Mammary microvascular endothelial cell (primary cell): Measurements from ENCODE around the gene ASPA. TPM values are rescaled to one million over a fixed set of nuclear protein-coding genes. Genes with fewer than 3 reads are reported as not detected.

Experiments
- total RNA-seq: library from RNA; depleted of rRNA; stranded (reverse); fragments of >200 nt; gene quantifications from 2 replicates; pipeline ENCODE4 v1.2.3, GENCODE V29; 2015

The ASPA gene
- 0.13 TPM in 1 of 2 replicates, not detected in the other for total RNA-seq

DNA sequence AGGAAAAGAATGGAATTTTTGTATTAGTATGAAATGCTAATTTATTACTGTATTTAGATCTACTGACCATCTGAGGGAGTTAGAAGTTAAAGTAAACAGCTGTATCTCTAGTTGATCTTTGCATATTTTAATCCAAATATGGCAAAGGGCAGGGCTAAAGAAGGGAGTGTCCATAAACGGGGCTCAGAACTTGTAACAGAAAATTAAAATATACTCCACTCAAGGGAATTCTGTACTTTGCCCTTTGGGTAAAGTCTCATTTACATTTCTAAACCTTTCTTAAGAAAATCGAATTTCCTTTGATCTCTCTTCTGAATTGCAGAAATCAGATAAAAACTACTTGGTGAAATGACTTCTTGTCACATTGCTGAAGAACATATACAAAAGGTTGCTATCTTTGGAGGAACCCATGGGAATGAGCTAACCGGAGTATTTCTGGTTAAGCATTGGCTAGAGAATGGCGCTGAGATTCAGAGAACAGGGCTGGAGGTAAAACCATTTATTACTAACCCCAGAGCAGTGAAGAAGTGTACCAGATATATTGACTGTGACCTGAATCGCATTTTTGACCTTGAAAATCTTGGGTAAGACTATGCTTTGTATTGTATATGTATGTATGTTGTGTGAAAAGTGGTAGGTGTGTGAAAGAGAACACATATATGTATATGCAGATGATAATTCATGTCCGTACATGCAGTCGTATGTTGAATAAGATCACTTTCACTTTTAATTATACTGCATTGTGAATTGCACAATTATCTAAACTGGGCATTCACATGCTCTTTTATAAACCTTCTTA, at the start of gene ASPA:
Gene ASPA, plus strand, starts transcription at position 186 of the 799 bp plus-strand sequence. Its CDS starts 163 bp downstream, at position 349.

DNA sequence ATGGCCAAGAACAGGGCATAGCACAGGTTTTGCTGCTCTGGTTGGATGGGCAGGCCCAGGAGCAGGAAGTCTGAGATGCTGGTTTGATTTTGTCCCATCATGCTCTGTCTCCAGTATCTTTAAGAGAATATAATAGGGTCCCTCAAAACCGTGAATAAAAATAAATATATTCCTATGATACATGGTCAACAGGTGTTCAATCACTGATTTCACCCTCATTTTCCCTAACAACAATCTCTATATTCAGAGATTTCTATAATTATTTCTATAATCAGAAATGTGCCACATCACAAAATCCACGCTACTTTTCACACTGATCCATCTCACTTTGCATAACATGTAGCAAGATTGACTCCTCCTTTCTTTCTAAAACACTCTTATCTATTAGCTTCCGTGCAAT, 42.1 kb upstream of the ASPA start, which contains the start of gene OR1E2:
Gene OR1E2, minus strand, starts transcription at position 101 of the 400 bp plus-strand sequence. Its CDS starts 0 bp downstream, at position 101.

DNA sequence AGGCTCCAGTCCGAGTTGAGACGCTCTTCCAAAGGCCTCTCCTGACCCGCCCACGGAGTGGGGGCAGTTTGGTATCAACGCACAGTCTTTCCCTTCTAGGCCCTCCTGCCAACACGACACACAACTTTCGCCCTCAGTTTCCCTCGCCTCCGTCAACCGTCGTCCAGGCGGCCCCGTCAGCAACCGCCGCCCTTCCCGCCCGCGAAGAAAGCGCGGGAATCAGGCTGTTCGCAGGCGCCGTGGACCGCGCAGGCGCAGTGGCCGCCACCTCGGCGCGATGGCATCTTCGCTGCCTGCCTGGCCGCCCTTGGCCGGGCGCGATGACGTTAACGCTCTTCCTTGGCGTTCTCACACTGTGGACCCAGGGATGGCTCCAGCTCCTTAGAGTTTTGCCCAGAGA, 4.2 kb upstream of the ASPA start, which contains the start of gene SPATA22:
Gene SPATA22, minus strand, starts transcription at position 221 of the 400 bp plus-strand sequence. CDS start 2,494 bp downstream, outside the sequence.

Other genes with a start within 250 kb of the ASPA start
- not detected in 2 replicates for gene OR3A1, start 177.6 kb upstream of the ASPA start, total RNA-seq
- not detected in 2 replicates for gene OR3A2, start 89.7 kb upstream of the ASPA start, total RNA-seq
- gene OR1E1, start 77.6 kb upstream of the ASPA start, total RNA-seq = not detected in 2 replicates
- gene OR3A3, start 64.6 kb upstream of the ASPA start, total RNA-seq = not detected in 2 replicates
- gene OR1E2, start 42.2 kb upstream of the ASPA start, total RNA-seq = not detected in 2 replicates
- not detected in 2 replicates for gene SPATA22, start 4.2 kb upstream of the ASPA start, total RNA-seq
- gene TRPV3, start 81.8 kb downstream of the ASPA start, total RNA-seq = not detected in 2 replicates
- 0.27 and 0.59 TPM in 2 replicates for gene TRPV1, start 133.4 kb downstream of the ASPA start, total RNA-seq
- gene SHPK, start 160.3 kb downstream of the ASPA start, total RNA-seq = 20.5 and 24.3 TPM in 2 replicates
- gene CTNS, start 160.8 kb downstream of the ASPA start, total RNA-seq = 36.9 and 54.7 TPM in 2 replicates
- 452 and 507 TPM in 2 replicates for gene TAX1BP3, start 192.6 kb downstream of the ASPA start, total RNA-seq
- gene EMC6, start 192.8 kb downstream of the ASPA start, total RNA-seq = 16.7 and 30.0 TPM in 2 replicates
- gene P2RX5, start 220.2 kb downstream of the ASPA start, total RNA-seq = 3.9 and 6.0 TPM in 2 replicates
- gene HASPIN, start 247.9 kb downstream of the ASPA start, total RNA-seq = 9.4 and 10.9 TPM in 2 replicates